ENCODE results near the gene PIK3C2G. TPM values are rescaled to one million over a fixed set of nuclear protein-coding genes. Genes with fewer than 3 reads are reported as not detected.

The PIK3C2G gene
- polyA plus RNA-seq, 3 donors, result not detected

DNA sequence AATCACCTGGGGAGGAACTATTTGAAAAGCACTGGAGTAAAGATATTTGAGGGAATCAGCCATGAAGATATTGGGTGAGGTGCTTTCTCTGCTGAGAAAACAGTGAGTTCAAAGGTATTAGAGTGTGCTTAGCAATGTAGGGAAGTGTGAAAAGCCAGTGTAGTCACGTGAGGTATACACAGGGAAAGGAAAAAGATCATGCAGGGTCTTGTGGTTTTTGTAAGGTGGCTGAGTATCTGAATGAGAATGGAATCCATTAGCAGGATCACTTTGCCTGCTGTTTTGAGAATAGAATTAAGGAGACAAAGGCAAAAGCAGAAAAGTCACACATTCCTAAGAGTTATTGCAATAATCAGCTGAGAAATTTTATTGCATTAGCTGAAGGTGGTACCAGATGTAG is 193.0 kb downstream of the PIK3C2G start:
- H3K27ac ChIP-seq (ENCODE audit: low read depth in 1 of 2, low read length in 2 of 2), result no peak overlapping the region
- no peaks in the 10 kb centered on the region for H3K79me2 ChIP-seq (ENCODE audit: insufficient read depth, low read length)
- Mint-ChIP-seq H3K27ac (no peak overlapping the region), H3K9me3 (peaks cover 2 to 11% (median 6%) of the 10 kb centered on the region in 7 donors), H3K36me3 (no peaks in the 10 kb centered on the region), H3K27me3 (ENCODE audit: low read depth in 3 of 3) (no peaks in the 10 kb centered on the region), H3K4me1 (no peaks in the 10 kb centered on the region), H3K4me3 (no peak overlapping the region)
- no peaks in the 10 kb centered on the region for H4K20me1 ChIP-seq (ENCODE audit: insufficient read depth, low read length)
- no peak for DNase-seq
- H2AFZ ChIP-seq (ENCODE audit: insufficient read depth, low read depth, low read length, poor library complexity, severe bottlenecking), result no peak overlapping the region
- no CpG with 5 or more reads among the region's 1 CpG for WGBS (ENCODE audit: insufficient coverage)
- H3K36me3 ChIP-seq (replicated peaks in 1 of 2; ENCODE audit: control insufficient read depth in 1 of 2, insufficient read depth in 2 of 2, low read length in 2 of 2), result no peaks in the 10 kb centered on the region
- TF ChIP-seq, protein P1, sequence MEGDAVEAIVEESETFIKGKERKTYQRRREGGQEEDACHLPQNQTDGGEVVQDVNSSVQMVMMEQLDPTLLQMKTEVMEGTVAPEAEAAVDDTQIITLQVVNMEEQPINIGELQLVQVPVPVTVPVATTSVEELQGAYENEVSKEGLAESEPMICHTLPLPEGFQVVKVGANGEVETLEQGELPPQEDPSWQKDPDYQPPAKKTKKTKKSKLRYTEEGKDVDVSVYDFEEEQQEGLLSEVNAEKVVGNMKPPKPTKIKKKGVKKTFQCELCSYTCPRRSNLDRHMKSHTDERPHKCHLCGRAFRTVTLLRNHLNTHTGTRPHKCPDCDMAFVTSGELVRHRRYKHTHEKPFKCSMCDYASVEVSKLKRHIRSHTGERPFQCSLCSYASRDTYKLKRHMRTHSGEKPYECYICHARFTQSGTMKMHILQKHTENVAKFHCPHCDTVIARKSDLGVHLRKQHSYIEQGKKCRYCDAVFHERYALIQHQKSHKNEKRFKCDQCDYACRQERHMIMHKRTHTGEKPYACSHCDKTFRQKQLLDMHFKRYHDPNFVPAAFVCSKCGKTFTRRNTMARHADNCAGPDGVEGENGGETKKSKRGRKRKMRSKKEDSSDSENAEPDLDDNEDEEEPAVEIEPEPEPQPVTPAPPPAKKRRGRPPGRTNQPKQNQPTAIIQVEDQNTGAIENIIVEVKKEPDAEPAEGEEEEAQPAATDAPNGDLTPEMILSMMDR (IDR thresholded peaks at IDR 0.05), result no peak
- no peaks in the 10 kb centered on the region for H3K27me3 ChIP-seq (ENCODE audit: control insufficient read depth in 2 of 2, insufficient read depth in 2 of 2, low read length in 2 of 2)
- H3K9ac ChIP-seq (ENCODE audit: insufficient read depth, low read length, poor library complexity, severe bottlenecking), result no peak overlapping the region
- H3K9me3 ChIP-seq (replicated peaks in 1 of 2; ENCODE audit: control insufficient read depth in 1 of 2, insufficient read depth in 1 of 2, low read length in 2 of 2), result no peaks in the 10 kb centered on the region
- H3K4me1 ChIP-seq (ENCODE audit: control insufficient read depth in 1 of 2, insufficient read depth in 2 of 2, low read length in 2 of 2), result no peaks in the 10 kb centered on the region
- H3K4me2 ChIP-seq (replicated peaks; ENCODE audit: extremely low read depth, low read length, poor library complexity, severe bottlenecking), result no peak overlapping the region
- intact Hi-C loops (cut with micrococcal nuclease), result no loop called here
- no peak overlapping the region for H3K4me3 ChIP-seq (replicated peaks in 1 of 3; ENCODE audit: low read depth in 2 of 3, low read length in 3 of 3)

DNA sequence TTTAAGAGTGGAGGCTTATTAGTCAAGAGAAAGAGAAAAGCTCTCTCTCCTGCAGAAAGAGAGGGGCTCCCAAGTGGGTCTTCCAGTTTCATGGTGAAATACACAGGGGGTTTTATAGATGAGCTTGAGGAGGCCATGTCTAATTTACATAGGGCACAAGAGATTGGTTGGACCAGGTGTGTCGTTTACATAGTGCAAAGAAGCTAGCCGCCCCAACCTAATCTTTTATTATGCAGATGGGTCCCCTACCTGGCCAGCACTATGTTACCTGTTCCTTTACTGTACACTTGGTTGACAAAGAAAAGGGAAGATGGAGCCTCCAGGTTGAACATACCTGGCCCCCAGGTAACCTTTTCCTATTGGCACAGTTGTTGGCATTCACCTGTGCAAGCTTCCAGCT is 195.0 kb downstream of the PIK3C2G start:
- no peaks in the 10 kb centered on the region for H3K36me3 Mint-ChIP-seq
- Histone ChIP-seq H4K20me1 (ENCODE audit: insufficient read depth, low read length) (no peaks in the 10 kb centered on the region), H3K9ac (ENCODE audit: insufficient read depth, low read length, poor library complexity, severe bottlenecking) (no peak overlapping the region), H3K4me1 (ENCODE audit: control insufficient read depth in 1 of 2, insufficient read depth in 2 of 2, low read length in 2 of 2) (no peaks in the 10 kb centered on the region), H3K4me2 (replicated peaks; ENCODE audit: extremely low read depth, low read length, poor library complexity, severe bottlenecking) (no peak overlapping the region), H3K27ac (ENCODE audit: low read depth in 1 of 2, low read length in 2 of 2) (no peak overlapping the region), H3K27me3 (ENCODE audit: control insufficient read depth in 2 of 2, insufficient read depth in 2 of 2, low read length in 2 of 2) (no peaks in the 10 kb centered on the region), H3K79me2 (ENCODE audit: insufficient read depth, low read length) (no peaks in the 10 kb centered on the region), H3K36me3 (replicated peaks in 1 of 2; ENCODE audit: control insufficient read depth in 1 of 2, insufficient read depth in 2 of 2, low read length in 2 of 2) (no peaks in the 10 kb centered on the region), H3K9me3 (replicated peaks in 1 of 2; ENCODE audit: control insufficient read depth in 1 of 2, insufficient read depth in 1 of 2, low read length in 2 of 2) (no peaks in the 10 kb centered on the region), H3K4me3 (replicated peaks in 1 of 3; ENCODE audit: low read depth in 2 of 3, low read length in 3 of 3) (no peak overlapping the region), H2AFZ (ENCODE audit: insufficient read depth, low read depth, low read length, poor library complexity, severe bottlenecking) (no peak overlapping the region)
- no peak for DNase-seq
- no CpG with 5 or more reads among the region's 2 CpGs for WGBS (ENCODE audit: insufficient coverage)
- H3K27me3 Mint-ChIP-seq (ENCODE audit: low read depth in 3 of 3), result no peaks in the 10 kb centered on the region
- H3K27ac Mint-ChIP-seq, result no peak overlapping the region
- intact Hi-C loops (cut with micrococcal nuclease), result no loop called here
- H3K4me3 Mint-ChIP-seq, result no peak overlapping the region
- no peaks in the 10 kb centered on the region for H3K4me1 Mint-ChIP-seq
- TF ChIP-seq, protein P1 (IDR thresholded peaks at IDR 0.05), result no peak
- H3K9me3 Mint-ChIP-seq, result peaks cover 0 to 4% (median 1%) of the 10 kb centered on the region in 7 donors

All from CD14-positive monocyte (primary cell).